ENCODE measurements around the gene CCND1. TPM values are rescaled to one million over a fixed set of nuclear protein-coding genes. Genes with fewer than 3 reads are reported as not detected.

CCND1 gene
- total RNA-seq, 1 experiment from 2014 or later = 372 TPM

- Histone ChIP-seq H4K91ac (ENCODE audit: insufficient read length, low read depth, low read length) (no peak overlapping the region), H4K20me1 (ENCODE audit: control insufficient read depth, insufficient read depth, insufficient read length) (peaks cover 2% of the 10 kb centered on the region), H3K27ac (ENCODE audit: insufficient read length, low read depth, low read length) (no peak overlapping the region), H3K23me2 (ENCODE audit: insufficient read length, low read depth, low read length, poor library complexity, severe bottlenecking) (no peaks in the 10 kb centered on the region), H2BK15ac (ENCODE audit: low read depth, low read length) (no peak overlapping the region), H2AK5ac (ENCODE audit: insufficient read length, low read length) (no peak overlapping the region), H3K9me3 (ENCODE audit: control insufficient read depth, low read depth, low read length) (no peaks in the 10 kb centered on the region), H3K4me2 (ENCODE audit: insufficient read depth, insufficient read length, low read length) (no peak overlapping the region), H4K8ac (replicated peaks; ENCODE audit: insufficient read length, low read depth, low read length) (no peak overlapping the region), H3K79me1 (ENCODE audit: insufficient read depth, low read depth, low read length, poor library complexity, severe bottlenecking) (no peaks in the 10 kb centered on the region), H3K4me1 (ENCODE audit: insufficient read depth, low read length) (no peaks in the 10 kb centered on the region), H3K4ac (ENCODE audit: low read depth, low read length) (no peak overlapping the region), H3K56ac (ENCODE audit: insufficient read length, low read depth, low read length) (no peak overlapping the region), H3K18ac (ENCODE audit: insufficient read length, low read depth, low read length) (no peak overlapping the region), H3K27me3 (ENCODE audit: insufficient read depth, low read length) (no peaks in the 10 kb centered on the region), H2BK20ac (ENCODE audit: low read depth, low read length, poor library complexity, severe bottlenecking) (no peak overlapping the region), H4K5ac (ENCODE audit: insufficient read length, low read depth, low read length) (no peak overlapping the region), H2BK12ac (ENCODE audit: insufficient read length, low read depth, low read length) (no peak overlapping the region), H2BK5ac (ENCODE audit: insufficient read length, low read length) (no peak overlapping the region), H3K9ac (ENCODE audit: extremely low read depth, insufficient read length, low read length) (no peak overlapping the region), H3K79me2 (ENCODE audit: insufficient read depth, low read length) (no peaks in the 10 kb centered on the region), H2BK120ac (ENCODE audit: low read depth, low read length, poor library complexity, severe bottlenecking) (no peak overlapping the region), H2AFZ (ENCODE audit: low read length) (no peak overlapping the region), H3K14ac (ENCODE audit: insufficient read depth, low read length) (no peak overlapping the region), H3T11ph (ENCODE audit: low read length) (no peak overlapping the region), H3K23ac (ENCODE audit: insufficient read length, low read depth, low read length) (no peak overlapping the region)
- Mint-ChIP-seq H3K9me3 (peaks cover 0 to 2% of the 10 kb centered on the region in 2 experiments; a peak in 3 of 5 replicates), H3K4me3 (no peak overlapping the region), H3K36me3 (ENCODE audit: insufficient read depth in 1 of 3, low read depth in 3 of 3) (no peaks in the 10 kb centered on the region; a peak in 1 of 7 replicates), H3K27me3 (ENCODE audit: low read depth) (peaks cover 22% of the 10 kb centered on the region), H3K27ac (no peak overlapping the region), H3K4me1 (peaks cover 0 to 6% of the 10 kb centered on the region in 2 experiments; a peak in 2 of 4 replicates)
- no CpG with 5 or more reads among the region's 11 CpGs for WGBS (ENCODE audit: extremely low coverage, insufficient read length, low lambda C conversion rate)
- no peak for DNase-seq
- no peak for TF ChIP-seq CTCF (conservative IDR thresholded peaks at IDR 0.05)
These were observed 43.7 kb downstream of the CCND1 start for GRCh38 chr11:69684651-69685050.
